Body of pancreas (tissue), 4 donors: Measurements from ENCODE around the gene TXNRD2. TPM values are rescaled to one million over a fixed set of nuclear protein-coding genes. Genes with fewer than 3 reads are reported as not detected.

ENCODE experiments used
- ATAC-seq: fragments of 150-250 bp; one replicate; pipeline ENCODE4 v1.9.1; 2016
- DNase-seq, 4 donors: peaks; one replicate each; pipeline ENCODE4 v3.0.0-alpha.2; 2019
- H3K27ac ChIP-seq, 4 donors: fragments of 200-600 bp; sonication (generic); 1 replicate in 3 of 4; 2 replicates in 1 of 4; pipeline versions ENCODE4 v1.5.1 to v1.6.1; 2016 to 2019; ENCODE audit warnings: mild to moderate bottlenecking in 1 of 4, mixed read lengths in 1 of 4, moderate library complexity in 1 of 4
- H3K27me3 ChIP-seq, 2 donors: fragments of 200-600 bp; sonication (generic); one replicate each; pipeline ENCODE4 v1.6.0; 2016; ENCODE audit warnings: mild to moderate bottlenecking in 1 of 2
- H3K36me3 ChIP-seq, 2 donors: fragments of 200-600 bp; sonication (generic); replicated peaks in 1 of 2; 2 replicates each; pipeline ENCODE4 v1.5.1; 2016; ENCODE audit warnings: low read depth in 2 of 2; ENCODE audit not compliant: insufficient read depth in 1 of 2
- H3K4me1 ChIP-seq: fragments of 200-600 bp; sonication (generic); one replicate; pipeline ENCODE4 v1.6.0; 2016
- H3K4me3 ChIP-seq, 2 donors: fragments of 200-600 bp; sonication (generic); 1 replicate in 1 of 2; 2 replicates in 1 of 2; pipeline ENCODE4 v1.5.1; 2016 to 2019
- H3K9me3 ChIP-seq, 3 donors: fragments of 200-600 bp; sonication (generic); 1 replicate in 2 of 3; 2 replicates in 1 of 3; pipeline ENCODE4 v1.5.1; 2016
- POLR2A ChIP-seq, 3 donors: fragments of 450-650 bp; IDR thresholded peaks; one replicate each; pipeline ENCODE4 v1.6.1; 2016; ENCODE audit warnings: antibody characterized with exemption in 3 of 3, mild to moderate bottlenecking in 2 of 3
- WGBS, 2 donors: methylation state at CpG; one replicate each; pipeline ENCODE4 v1.1.5; 2017; 5-methylcytosine and 5-hydroxymethylcytosine counted together
- intact Hi-C: fragments of 100-400 bp; cut with DNase I; formaldehyde crosslinking; loops from one replicate; pipeline ENCODE4 v1.15.1; 2023
- total RNA-seq, 2 donors: library from RNA; depleted of rRNA; stranded (reverse); fragments of >200 nt; gene quantifications; one replicate each; pipeline ENCODE4 v1.1.0, GENCODE V29; 2016
- TF ChIP-seq, protein P1 (sequence below), 7 experiments: fragments of 450-650 bp in 4 of 7; fragments of 200-600 bp in 3 of 7; sonication (generic) in 3 of 7; IDR thresholded peaks; one replicate each; pipeline ENCODE4 v1.5.1; 2016 to 2019; ENCODE audit warnings: antibody characterized with exemption in 7 of 7

TXNRD2 gene
- total RNA-seq, 2 donors from 2014 or later, result 22.1 to 23.6 TPM

DNA sequence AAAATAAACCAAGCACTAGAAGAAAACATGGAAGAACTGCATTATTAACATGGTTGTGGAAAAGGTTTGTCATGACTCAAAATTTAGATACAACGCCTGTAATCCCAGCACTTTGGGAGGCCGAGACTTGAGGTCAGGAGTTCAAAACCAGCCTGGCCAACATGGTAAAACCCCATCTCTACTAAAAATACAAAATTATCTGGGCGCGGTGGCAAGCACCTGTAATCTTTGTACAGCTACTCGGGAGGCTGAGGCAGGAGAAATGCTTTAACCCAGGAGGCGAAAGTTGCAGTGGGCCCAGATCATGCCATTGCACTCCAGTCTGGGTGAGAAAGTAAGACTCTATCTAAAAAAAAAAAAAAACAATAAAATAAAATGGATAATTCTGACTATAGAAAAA lies 110.6 kb downstream of the TXNRD2 start:
- Histone ChIP-seq H3K27ac (no peak overlapping the region), H3K27me3 (no peaks in the 10 kb centered on the region), H3K4me3 (no peak overlapping the region), H3K4me1 (no peaks in the 10 kb centered on the region), H3K36me3 (no peaks in the 10 kb centered on the region), H3K9me3 (no peaks in the 10 kb centered on the region)
- TF ChIP-seq, protein P1, sequence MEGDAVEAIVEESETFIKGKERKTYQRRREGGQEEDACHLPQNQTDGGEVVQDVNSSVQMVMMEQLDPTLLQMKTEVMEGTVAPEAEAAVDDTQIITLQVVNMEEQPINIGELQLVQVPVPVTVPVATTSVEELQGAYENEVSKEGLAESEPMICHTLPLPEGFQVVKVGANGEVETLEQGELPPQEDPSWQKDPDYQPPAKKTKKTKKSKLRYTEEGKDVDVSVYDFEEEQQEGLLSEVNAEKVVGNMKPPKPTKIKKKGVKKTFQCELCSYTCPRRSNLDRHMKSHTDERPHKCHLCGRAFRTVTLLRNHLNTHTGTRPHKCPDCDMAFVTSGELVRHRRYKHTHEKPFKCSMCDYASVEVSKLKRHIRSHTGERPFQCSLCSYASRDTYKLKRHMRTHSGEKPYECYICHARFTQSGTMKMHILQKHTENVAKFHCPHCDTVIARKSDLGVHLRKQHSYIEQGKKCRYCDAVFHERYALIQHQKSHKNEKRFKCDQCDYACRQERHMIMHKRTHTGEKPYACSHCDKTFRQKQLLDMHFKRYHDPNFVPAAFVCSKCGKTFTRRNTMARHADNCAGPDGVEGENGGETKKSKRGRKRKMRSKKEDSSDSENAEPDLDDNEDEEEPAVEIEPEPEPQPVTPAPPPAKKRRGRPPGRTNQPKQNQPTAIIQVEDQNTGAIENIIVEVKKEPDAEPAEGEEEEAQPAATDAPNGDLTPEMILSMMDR (IDR thresholded peaks at IDR 0.05), result no peak
- TF ChIP-seq POLR2A (IDR thresholded peaks at IDR 0.05), result no peak
- 85 to 87% methylated on average over 6 of the region's 6 CpGs for WGBS, 2 donors
- ATAC-seq (no peak), DNase-seq (no peak)
- intact Hi-C loops, result no loop called here

DNA sequence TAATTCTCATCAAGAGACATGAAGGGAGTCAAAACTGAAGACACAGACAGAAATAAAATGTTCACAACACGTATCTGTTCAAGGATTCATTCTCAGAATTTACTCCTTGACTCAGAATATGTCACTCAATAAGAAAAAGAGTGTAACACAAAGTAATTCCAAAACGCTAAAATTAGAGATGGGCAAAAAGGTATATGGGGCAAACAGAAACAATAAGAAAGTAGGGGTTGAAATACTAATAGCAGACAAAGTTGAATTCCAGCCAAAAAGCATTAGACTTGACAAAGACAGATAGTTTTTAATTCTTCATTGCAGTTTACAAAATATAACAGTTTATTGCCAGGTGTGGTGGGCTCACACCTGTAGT lies 113.6 kb downstream of the TXNRD2 start:
- 75 to 84% methylated on average over 2 of the region's 2 CpGs for WGBS, 2 donors
- intact Hi-C loops, result no loop called here
- Histone ChIP-seq H3K27me3 (no peaks in the 10 kb centered on the region), H3K36me3 (no peaks in the 10 kb centered on the region), H3K4me1 (no peaks in the 10 kb centered on the region), H3K4me3 (no peak overlapping the region), H3K27ac (no peak overlapping the region), H3K9me3 (no peaks in the 10 kb centered on the region)
- no peak for ATAC-seq
- TF ChIP-seq, protein P1 (IDR thresholded peaks at IDR 0.05), result no peak
- no peak for TF ChIP-seq POLR2A (IDR thresholded peaks at IDR 0.05)
- DNase-seq, result no peak

DNA sequence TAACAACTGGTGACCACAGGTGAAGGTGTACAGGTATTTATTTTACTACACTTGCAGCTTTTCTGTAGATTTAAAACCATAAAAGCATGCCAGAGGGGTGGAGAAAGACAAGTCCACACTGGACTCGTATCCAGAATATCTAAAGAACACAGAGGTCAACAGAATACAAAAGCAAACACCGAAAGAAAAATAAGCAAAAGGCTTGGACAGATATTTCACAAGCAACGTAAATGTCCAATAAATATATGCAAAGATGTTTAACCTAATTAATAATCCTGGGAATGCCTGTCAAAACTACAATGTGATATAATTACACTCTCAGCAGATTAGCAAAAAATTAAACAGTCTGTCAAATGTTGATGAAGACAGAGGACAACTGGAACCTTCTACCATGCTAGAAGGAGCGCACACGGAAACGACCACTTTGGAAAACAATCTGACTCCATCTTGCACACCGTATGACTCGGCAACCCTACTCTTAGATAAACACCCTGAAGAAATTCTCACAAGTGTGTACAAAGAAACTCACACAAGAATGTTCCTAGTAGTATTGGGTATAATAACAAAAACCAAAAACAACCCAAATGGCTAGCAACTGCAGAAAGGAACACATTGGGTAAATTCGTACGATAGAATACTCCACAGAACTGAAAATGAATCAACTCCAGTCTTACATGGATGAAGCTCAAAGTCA lies 114.1 kb downstream of the TXNRD2 start:
- Histone ChIP-seq H3K4me1 (no peaks in the 10 kb centered on the region), H3K4me3 (no peak overlapping the region), H3K27ac (no peak overlapping the region), H3K36me3 (no peaks in the 10 kb centered on the region), H3K27me3 (no peaks in the 10 kb centered on the region), H3K9me3 (no peaks in the 10 kb centered on the region)
- no peak for TF ChIP-seq POLR2A (IDR thresholded peaks at IDR 0.05)
- TF ChIP-seq, protein P1 (IDR thresholded peaks at IDR 0.05), result no peak
- no peak for ATAC-seq
- 67% methylated on average over 10 of the region's 10 CpGs for WGBS, 2 donors
- no peak for DNase-seq
- intact Hi-C loops, result no loop called here

DNA sequence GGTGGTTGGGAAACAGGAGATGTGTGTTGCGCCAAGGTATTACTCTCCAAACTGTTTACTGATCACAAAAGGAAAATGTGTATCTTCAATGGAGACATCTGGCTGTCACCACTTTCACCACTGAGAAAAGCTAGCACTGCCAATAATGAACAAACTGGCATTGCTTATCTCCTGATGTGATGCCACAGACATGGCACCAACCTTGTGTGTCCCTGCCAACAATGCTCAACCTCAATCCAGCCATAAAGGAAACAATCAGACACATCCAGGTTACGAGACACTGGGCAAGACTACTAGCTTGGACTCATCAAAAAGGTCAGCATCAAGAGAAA lies 115.0 kb downstream of the TXNRD2 start:
- WGBS, 2 donors, result 33 to 34% methylated on average over 2 of the region's 2 CpGs
- no peak for ATAC-seq

More for the DNA sequence above, 115.0 kb downstream of the TXNRD2 start:
- Histone ChIP-seq H3K4me1 (no peaks in the 10 kb centered on the region), H3K27ac (no peak overlapping the region), H3K27me3 (no peaks in the 10 kb centered on the region), H3K36me3 (no peaks in the 10 kb centered on the region), H3K9me3 (no peaks in the 10 kb centered on the region), H3K4me3 (no peak overlapping the region)
- intact Hi-C loops, result no loop called here
- TF ChIP-seq, protein P1 (IDR thresholded peaks at IDR 0.05), result no peak
- no peak for DNase-seq
